HG02678 (cell line): ENCODE data around the gene ITPR2.
"Not testable (repeated sequence)": the region's sequence is repeated elsewhere in the genome, so short reads cannot be mapped to it uniquely, and the experiment has no call there.

Source experiments
- ATAC-seq: cut with Tn5 transposase; IDR thresholded peaks from one replicate; pipeline ENCODE4 v1.9.1; 2021; ENCODE audit warnings: mild to moderate bottlenecking, moderate library complexity; ENCODE audit not compliant: unreplicated experiment

Gene ITPR2

DNA sequence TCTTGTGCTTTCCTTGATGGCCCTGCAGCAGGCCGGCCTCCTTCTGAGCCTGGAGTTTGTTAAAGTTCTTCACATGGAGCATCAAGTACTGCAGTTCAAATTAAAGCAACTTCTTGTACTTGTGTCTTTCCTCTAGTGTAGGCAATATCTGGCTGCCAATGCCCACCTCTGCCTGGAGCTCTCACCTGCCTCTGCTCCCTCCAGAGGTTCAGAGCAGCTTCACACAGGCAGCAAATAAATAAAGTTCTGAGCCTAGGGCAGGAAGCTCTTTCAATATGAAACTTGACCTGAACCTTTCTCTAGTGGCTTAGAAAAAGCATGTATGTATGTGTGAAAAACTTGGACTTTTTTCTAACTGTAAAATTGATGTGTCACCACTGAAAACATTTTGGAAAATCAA is 65.9 kb downstream of the ITPR2 start:
- ATAC-seq = no peak

GRCh38 chr12:26762186-26762585 is 70.8 kb downstream of the ITPR2 start:
- no peak for ATAC-seq

DNA sequence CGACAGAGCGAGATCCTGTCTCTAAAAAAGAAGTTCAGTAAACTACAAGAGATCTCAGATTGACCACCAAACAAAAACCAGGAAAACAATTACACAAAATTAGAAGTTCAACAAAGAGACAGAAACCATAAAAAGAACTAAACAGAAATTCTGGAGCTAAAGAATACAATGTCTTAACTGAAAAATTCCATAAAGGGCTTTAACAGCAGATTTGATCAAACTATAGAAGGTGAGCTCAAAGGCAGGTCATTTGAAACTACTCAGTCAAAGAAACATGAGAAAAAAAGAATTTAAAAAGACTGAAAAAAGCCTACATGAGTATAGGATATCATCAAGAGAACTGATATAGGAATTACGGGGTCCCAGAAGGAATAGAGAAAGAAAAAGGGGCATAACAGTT is 71.2 kb downstream of the ITPR2 start:
- no peak for ATAC-seq

- ATAC-seq = no peak
Observed at GRCh38 chr12:26760657-26761293, 72.2 kb downstream of the ITPR2 start.

DNA sequence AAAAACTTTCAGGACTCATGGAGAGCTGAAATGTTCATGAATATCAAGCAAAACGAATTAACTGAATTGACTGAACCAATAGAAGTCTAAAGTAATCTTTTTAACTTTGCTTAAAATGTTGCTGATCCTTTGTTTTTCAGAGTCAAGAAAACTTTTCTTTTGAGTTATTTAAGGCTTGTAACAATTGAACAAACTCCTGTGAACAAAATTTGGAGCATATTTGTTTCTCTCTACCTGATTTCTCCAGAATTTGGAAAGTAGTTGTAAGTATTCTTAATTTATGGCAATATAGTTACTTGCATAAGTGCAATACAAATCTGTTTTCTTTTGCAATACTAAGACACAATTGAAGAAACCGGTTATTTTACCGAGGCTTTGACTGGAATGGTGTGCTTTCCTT is 77.6 kb downstream of the ITPR2 start:
- not testable (repeated sequence) for ATAC-seq

DNA sequence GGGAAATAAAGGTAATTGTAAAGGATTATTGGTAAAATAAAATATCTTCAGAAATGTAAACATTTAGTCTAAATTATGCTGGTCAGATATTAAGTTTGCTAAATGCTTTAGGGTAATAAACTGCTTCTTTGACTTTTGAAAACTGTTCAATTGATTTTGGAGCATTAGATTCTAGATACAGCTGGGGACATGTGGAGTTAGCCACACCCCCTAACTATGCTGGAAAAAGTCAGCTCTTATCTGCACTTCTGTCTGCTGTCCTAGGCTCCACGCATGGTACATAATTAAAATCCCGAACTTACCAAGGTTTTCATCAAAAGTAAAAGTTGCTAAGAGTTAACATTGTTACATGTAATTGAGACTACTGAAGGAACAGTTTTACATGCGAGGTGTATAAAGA is 78.8 kb downstream of the ITPR2 start:
- ATAC-seq = no peak

DNA sequence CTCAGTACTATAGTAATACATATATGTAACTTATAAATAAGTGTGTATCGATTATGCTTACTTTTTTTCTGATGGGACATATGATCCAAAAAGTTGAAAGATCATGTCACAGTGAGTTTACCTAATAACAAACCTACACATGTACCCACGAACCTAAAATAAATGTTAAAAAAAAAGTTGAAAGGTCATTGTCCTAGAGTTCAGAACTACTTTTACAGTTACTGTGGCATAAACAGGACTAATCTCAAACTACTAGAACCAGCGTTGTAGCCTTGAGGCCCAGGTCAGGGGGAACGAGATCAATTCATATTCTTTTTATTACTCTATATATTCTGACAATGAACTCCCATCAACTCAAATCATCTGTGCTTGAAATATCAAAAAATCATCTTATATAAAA is 81.8 kb downstream of the ITPR2 start:
- ATAC-seq = no peak

DNA sequence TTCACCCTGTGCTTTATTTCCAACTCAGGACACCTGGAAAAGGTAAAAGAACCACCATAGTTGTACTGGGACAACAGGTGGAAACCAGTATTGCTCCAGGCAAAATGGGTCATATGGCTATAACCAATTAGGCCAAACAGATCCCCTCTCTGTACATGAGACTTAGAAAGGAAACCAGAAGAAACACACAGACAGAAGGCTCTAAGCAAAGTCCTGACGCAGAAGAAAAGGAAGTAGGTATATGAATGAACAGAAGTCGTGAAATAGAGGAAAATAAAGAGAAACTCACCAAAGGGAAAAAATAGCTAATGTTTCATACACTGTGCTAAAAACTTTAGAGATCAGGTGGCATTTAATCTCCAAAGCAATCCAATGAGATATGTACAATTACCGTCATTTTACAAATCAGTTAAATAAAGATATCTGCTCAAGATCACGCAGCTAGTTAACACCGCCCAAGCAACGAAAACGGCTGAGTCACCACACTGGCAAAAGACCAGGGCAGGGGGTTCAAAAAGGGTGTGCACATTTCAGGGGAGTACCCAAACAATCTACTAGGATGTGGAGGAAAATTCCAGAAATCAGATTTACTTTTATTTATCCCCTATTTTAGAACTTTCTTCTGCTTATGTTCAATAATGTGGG is 82.3 kb downstream of the ITPR2 start:
- peak; percentile 47 for ATAC-seq

DNA sequence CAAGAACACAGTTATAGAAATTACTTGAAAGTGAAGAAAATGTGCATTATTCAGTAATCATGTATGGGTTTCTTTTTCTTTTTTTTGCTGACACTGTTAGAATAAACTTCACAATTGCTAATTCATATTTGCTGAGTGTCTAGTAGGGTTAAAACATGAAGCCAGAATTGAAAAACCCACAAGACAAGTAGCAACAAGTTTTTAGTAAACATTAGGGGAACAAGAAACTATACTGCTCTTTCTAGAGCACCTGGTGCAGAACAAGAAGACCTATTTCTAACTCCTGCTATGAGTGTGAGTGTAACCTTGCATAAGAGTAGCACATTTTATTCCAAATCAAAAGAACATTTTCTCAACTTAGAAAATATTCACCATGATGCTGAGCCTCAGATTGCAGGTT is 83.2 kb downstream of the ITPR2 start:
- ATAC-seq = peak; percentile 73

DNA sequence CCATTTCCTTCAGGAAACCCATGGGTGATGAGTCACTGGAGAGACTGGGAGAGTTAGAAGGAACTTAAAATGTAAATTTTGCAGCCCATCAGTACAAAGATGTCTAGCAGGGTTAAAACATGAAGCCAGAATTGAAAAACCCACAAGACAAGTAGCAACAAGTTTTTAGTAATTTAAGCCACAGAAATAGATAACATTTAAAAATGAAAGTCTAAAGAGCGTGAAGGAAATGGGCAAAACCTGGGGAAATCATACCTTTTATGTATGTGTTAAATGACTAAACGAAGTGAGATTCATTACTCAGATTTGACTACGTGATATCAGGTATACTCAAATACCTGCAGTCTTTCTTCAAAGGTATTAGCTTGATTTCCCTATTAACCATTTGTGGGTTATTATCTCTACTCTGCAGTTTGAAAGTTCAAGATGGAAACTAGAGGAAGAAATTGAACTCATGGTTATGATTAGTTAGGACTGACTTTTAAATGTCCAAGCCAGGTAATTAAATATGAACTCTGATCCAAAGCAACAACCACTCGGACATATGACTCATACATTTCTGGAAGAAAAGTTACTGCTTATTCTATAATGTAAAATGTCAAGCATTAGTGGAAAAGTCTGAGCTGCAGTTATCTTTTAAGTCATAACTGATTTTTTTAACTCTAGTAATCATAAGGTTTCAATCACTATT is 84.1 kb downstream of the ITPR2 start:
- peak; percentile 37 for ATAC-seq

- ATAC-seq = peak; percentile 1
Observed at GRCh38 chr12:26748412-26748740, 84.6 kb downstream of the ITPR2 start.

DNA sequence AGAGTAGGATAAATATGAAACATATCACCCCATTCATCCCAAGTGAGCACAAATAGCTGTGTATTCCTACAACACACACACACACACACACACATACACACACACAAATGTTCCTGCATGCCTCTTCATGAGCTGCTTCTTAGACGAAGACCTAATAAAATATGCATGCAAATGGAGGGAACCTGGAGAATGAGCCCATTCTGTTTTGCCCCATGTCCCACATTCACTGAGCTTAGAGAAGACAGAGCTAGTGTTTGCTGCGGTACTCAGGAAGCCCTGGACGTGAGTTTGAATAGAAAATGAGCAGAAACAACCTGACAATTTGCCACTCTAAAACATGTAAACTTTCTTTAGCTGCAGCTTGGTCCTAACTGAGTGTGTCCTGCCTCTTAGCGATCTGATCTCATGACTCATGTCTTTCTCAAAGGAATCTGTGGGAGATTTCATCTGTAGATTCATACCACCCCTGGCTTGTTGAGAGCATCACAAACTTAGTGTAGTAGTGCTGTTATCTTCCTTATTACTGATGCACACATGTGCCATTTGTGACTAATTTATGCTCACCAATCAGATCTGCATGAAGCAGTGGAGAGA is 86.8 kb downstream of the ITPR2 start:
- no peak for ATAC-seq

DNA sequence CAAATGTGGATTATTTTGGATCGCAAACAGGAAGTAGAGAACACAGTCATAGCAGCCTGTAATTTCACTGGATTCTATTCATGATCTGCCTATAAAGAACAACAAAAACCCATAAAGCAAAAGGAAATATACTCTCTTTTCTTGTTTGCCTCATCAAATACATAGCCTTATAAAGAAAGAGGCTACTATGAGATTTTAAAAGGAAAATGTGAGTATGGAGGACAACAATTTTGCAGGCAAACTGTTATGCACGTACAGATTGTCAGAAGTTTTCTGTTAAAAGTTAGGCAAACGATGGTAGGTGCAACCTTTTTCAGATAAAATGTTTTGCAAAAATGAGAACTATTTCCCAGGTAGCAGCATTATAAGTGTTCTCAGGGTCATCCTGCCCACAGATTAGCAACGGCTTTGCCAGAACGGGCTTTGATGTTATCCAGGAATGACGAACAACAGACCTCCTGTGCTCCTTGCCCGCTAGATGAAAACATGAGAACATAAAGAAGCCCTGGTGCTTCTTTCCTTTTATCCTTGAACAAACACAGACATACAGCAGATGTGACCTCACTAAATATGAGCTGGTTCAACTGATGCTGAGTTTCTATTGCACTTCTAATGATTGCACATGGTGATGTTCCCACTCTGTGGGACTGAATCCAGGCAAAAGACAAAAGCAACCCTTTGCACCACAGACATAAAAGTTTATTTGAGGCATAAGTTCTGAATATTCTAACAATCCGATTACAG is 88.1 kb downstream of the ITPR2 start:
- ATAC-seq = no peak

DNA sequence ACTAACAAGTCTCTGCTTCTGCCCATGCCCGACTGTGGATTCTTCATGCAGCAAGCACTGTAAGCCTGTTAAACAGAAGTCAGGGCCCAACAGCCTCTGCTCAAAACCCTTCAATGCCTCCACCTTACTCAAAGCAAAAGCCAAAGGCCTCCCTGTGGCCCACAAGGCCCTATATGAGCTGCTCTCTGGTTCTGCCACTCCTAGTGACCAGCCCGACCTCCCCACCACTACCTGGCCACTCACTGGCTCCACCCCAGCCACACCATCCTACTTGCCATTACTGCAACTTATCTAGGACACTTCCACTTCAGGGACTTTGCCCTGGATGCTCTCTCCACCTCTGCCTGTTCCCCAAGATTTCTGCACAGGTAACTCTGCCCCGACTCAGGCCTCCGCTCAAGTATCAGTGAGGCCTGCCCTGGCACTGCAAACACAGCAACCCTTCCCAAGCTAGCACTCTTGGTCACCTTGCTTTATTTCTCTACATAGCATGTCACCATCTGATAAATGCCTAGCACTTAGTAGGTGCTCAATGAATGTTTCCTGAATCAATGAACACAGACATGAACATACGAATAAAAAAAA is 88.9 kb downstream of the ITPR2 start:
- ATAC-seq = no peak

GRCh38 chr12:26741584-26742227 is 91.3 kb downstream of the ITPR2 start:
- ATAC-seq = no peak

GRCh38 chr12:26740991-26741390 is 92.0 kb downstream of the ITPR2 start:
- ATAC-seq = no peak

GRCh38 chr12:26740348-26740747 is 92.6 kb downstream of the ITPR2 start:
- ATAC-seq = no peak

DNA sequence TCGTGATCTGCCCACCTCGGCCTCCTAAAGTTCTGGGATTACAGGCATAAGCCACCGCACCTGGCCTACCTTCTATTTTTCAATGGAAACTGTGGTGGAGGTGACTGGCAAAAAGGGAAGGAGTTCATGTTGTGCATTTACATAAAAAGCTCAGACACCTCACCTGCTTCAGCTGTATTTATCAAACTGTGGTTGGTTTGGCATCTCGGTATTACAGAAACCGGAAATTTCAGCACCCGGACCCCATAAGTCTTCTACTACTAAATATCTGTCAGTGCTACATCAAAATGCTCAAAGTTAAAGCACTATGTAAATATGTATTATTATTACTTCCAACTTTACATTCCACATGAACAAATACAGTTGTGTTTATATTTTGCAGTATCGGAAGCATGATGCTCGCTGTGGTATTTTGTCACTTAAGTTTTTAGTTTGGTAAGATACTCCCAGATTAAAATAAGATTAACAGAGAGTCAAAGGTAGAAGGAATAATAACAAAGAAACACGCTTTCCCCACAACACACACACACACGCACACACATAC is 95.4 kb downstream of the ITPR2 start:
- ATAC-seq = peak; percentile 69

GRCh38 chr12:26736563-26737486 is 96.2 kb downstream of the ITPR2 start:
- no peak for ATAC-seq
